IPS DF 6.9 (cell line): ENCODE results near the gene CXorf38.

ENCODE experiments used
- DNase-seq: peaks from one replicate; pipeline ENCODE4 v3.0.0-alpha.2; 2013; ENCODE audit warnings: low read depth, low spot score
- H3K27ac ChIP-seq: one replicate; pipeline ENCODE4 v1.5.1; 2013; ENCODE audit warnings: low read length, control low read depth
- H3K27me3 ChIP-seq: 2 replicates; pipeline ENCODE4 v1.6.1; 2013; ENCODE audit warnings: mild to moderate bottlenecking, low read length; ENCODE audit not compliant: control insufficient read depth, insufficient read depth
- H3K36me3 ChIP-seq: 2 replicates; pipeline ENCODE4 v1.6.1; 2013; ENCODE audit warnings: low read length; ENCODE audit not compliant: control insufficient read depth, insufficient read depth
- H3K4me1 ChIP-seq: 2 replicates; pipeline ENCODE4 v1.6.1; 2013; ENCODE audit warnings: low read length; ENCODE audit not compliant: control insufficient read depth, insufficient read depth
- H3K4me3 ChIP-seq: 2 replicates; pipeline ENCODE4 v1.5.1; 2013; ENCODE audit warnings: mild to moderate bottlenecking, low read length
- H3K9me3 ChIP-seq: 2 replicates; pipeline ENCODE4 v1.6.1; 2013; ENCODE audit warnings: low read length, inconsistent platforms; ENCODE audit not compliant: control insufficient read depth, insufficient read depth
- WGBS: extraction: QIAGEN DNeasy Blood & Tissue Kit; methylation state at CpG from one replicate; pipeline ENCODE4 v1.1.7; 2013; ENCODE audit warnings: mixed read lengths, missing lambda C conversion rate; ENCODE audit not compliant: insufficient read length, insufficient coverage; 5-methylcytosine and 5-hydroxymethylcytosine counted together

Gene CXorf38

GRCh38 chrX:40663078-40663740 is 15.8 kb upstream of the CXorf38 start:
- WGBS, result no CpG with 5 or more reads among the region's 3 CpGs
- Histone ChIP-seq H3K36me3 (peaks cover 19% of the 10 kb centered on the region; the same call in 1 of the 2 replicates), H3K27ac (no peak overlapping the region), H3K27me3 (no peaks in the 10 kb centered on the region), H3K9me3 (no peaks in the 10 kb centered on the region), H3K4me3 (no peak overlapping the region), H3K4me1 (no peaks in the 10 kb centered on the region)
- DNase-seq, result no peak

- no peaks in the 10 kb centered on the region for H3K27me3 ChIP-seq
- DNase-seq, result no peak
- WGBS, result no CpG with 5 or more reads among the region's 2 CpGs
- no peaks in the 10 kb centered on the region for H3K4me1 ChIP-seq
- no peak overlapping the region for H3K4me3 ChIP-seq
- peaks cover 19% of the 10 kb centered on the region; the same call in 1 of the 2 replicates for H3K36me3 ChIP-seq
- H3K9me3 ChIP-seq, result no peaks in the 10 kb centered on the region
- H3K27ac ChIP-seq, result no peak overlapping the region
Measured at GRCh38 chrX:40661489-40661888, 14.1 kb upstream of the CXorf38 start.

GRCh38 chrX:40660381-40660780 is 13.0 kb upstream of the CXorf38 start:
- no peaks in the 10 kb centered on the region for H3K9me3 ChIP-seq
- no peak for DNase-seq
- H3K4me1 ChIP-seq, result no peaks in the 10 kb centered on the region
- H3K4me3 ChIP-seq, result no peak overlapping the region
- WGBS, result no CpG with 5 or more reads among the region's 5 CpGs
- H3K27me3 ChIP-seq, result no peaks in the 10 kb centered on the region
- H3K27ac ChIP-seq, result no peak overlapping the region
- peaks cover 17% of the 10 kb centered on the region; the same call in 1 of the 2 replicates for H3K36me3 ChIP-seq

GRCh38 chrX:40653535-40653934 is 6.2 kb upstream of the CXorf38 start:
- no CpG with 5 or more reads among the region's 2 CpGs for WGBS
- H3K36me3 ChIP-seq, result peaks cover 4% of the 10 kb centered on the region; the same call in 1 of the 2 replicates
- DNase-seq, result no peak

GRCh38 chrX:40652664-40653063 is 5.3 kb upstream of the CXorf38 start:
- WGBS, result no CpG with 5 or more reads among the region's 1 CpG
- no peaks in the 10 kb centered on the region for H3K27me3 ChIP-seq
- H3K4me3 ChIP-seq, result no peak overlapping the region
- no peaks in the 10 kb centered on the region for H3K4me1 ChIP-seq
- peaks cover 4% of the 10 kb centered on the region; the same call in 1 of the 2 replicates for H3K36me3 ChIP-seq
- no peaks in the 10 kb centered on the region for H3K9me3 ChIP-seq
- DNase-seq, result no peak
- H3K27ac ChIP-seq, result no peak overlapping the region

More at GRCh38 chrX:40653535-40653934, 6.2 kb upstream of the CXorf38 start:
- no peaks in the 10 kb centered on the region for H3K9me3 ChIP-seq
- H3K27me3 ChIP-seq, result no peaks in the 10 kb centered on the region
- no peak overlapping the region for H3K4me3 ChIP-seq
- no peaks in the 10 kb centered on the region for H3K4me1 ChIP-seq
- H3K27ac ChIP-seq, result no peak overlapping the region

- no peak for DNase-seq
- no CpG with 5 or more reads among the region's 3 CpGs for WGBS
- no peaks in the 10 kb centered on the region for H3K27me3 ChIP-seq
Measured at GRCh38 chrX:40651620-40652223, 4.4 kb upstream of the CXorf38 start.

GRCh38 chrX:40646489-40647306 is 663 bp downstream of the CXorf38 start:
- DNase-seq, result no peak
- Histone ChIP-seq H3K9me3 (no peaks in the 10 kb centered on the region), H3K27ac (no peak overlapping the region), H3K27me3 (no peaks in the 10 kb centered on the region), H3K36me3 (no peaks in the 10 kb centered on the region), H3K4me1 (no peaks in the 10 kb centered on the region; the same call in 1 of the 2 replicates), H3K4me3 (peak overlapping the region; percentile 81; the same call in 1 of the 2 replicates)
- WGBS, result no CpG with 5 or more reads among the region's 33 CpGs

More at GRCh38 chrX:40651620-40652223, 4.4 kb upstream of the CXorf38 start:
- Histone ChIP-seq H3K4me3 (no peak overlapping the region), H3K9me3 (no peaks in the 10 kb centered on the region), H3K4me1 (no peaks in the 10 kb centered on the region), H3K27ac (no peak overlapping the region), H3K36me3 (peaks cover 4% of the 10 kb centered on the region; the same call in 1 of the 2 replicates)

GRCh38 chrX:40644821-40645358 is 2.5 kb downstream of the CXorf38 start:
- DNase-seq, result no peak
- Histone ChIP-seq H3K36me3 (no peaks in the 10 kb centered on the region), H3K9me3 (no peaks in the 10 kb centered on the region), H3K27me3 (no peaks in the 10 kb centered on the region), H3K27ac (no peak overlapping the region), H3K4me3 (no peak overlapping the region), H3K4me1 (no peaks in the 10 kb centered on the region; the same call in 1 of the 2 replicates)
- no CpG with 5 or more reads among the region's 4 CpGs for WGBS

- Histone ChIP-seq H3K27ac (no peak overlapping the region), H3K27me3 (no peaks in the 10 kb centered on the region), H3K9me3 (no peaks in the 10 kb centered on the region), H3K4me1 (no peaks in the 10 kb centered on the region; the same call in 1 of the 2 replicates), H3K4me3 (no peak overlapping the region), H3K36me3 (no peaks in the 10 kb centered on the region)
- WGBS, result no CpG with 5 or more reads among the region's 5 CpGs
- no peak for DNase-seq
Measured at GRCh38 chrX:40644176-40644575, 3.2 kb downstream of the CXorf38 start.

- Histone ChIP-seq H3K4me1 (no peaks in the 10 kb centered on the region), H3K27me3 (no peaks in the 10 kb centered on the region), H3K36me3 (peaks cover 3% of the 10 kb centered on the region; the same call in 1 of the 2 replicates), H3K27ac (no peak overlapping the region), H3K4me3 (no peak overlapping the region), H3K9me3 (no peaks in the 10 kb centered on the region)
- DNase-seq, result no peak
- no CpG with 5 or more reads among the region's 3 CpGs for WGBS
Measured at GRCh38 chrX:40637687-40638086, 9.7 kb downstream of the CXorf38 start.
